Activated naive CD4-positive, alpha-beta T cell (primary cell): Measurements from ENCODE around the gene SLC29A1.
"Not testable (repeated sequence)": the region's sequence is repeated elsewhere in the genome, so short reads cannot be mapped to it uniquely, and the experiment has no call there.

Experiments
- DNase-seq, 4 experiments: peaks; one replicate each; lab custom pipeline; 2025; lab: John Stamatoyannopoulos, UW

SLC29A1 gene

DNA sequence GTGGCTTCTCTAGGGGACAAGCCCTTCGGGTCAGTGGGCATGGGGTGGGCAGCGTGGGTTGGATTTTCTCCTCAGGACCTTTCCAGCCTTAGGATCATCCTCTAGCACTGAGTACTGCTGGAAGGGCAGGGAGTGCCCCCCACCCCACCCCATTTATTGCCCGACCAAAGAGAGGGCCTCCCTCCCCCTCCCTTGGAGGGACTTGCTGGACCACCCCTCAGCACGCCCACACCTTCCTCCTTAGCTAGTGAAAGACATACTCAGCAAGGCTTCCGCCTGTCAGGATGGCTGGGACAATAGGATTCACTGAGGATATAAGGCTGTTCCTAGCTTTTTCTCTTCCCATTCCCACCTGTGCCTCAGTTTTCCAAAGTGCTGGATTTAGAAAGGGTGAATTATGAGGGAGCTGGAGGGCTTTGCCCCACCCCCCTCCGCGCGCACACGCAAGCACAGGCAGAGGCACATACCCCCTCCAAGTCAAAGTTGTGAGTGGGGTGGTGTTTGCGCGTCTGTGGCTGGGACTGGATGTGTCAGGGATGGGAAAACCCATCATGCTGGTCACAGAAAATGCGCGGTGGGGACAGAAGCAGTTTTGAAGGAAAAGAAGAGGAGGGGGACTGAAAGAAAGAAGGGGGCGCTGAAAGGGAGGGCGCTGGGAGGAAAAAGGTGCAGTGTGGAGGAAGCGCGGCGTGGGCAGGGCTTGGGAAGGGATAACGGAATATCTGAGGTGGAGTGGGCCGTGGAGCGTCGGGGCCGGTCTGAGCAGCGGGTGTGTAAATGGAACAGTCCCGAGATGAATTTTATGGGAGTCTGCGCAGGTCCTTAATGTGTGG lies 693 bp upstream of the SLC29A1 start:
- DNase-seq: no peak

DNA sequence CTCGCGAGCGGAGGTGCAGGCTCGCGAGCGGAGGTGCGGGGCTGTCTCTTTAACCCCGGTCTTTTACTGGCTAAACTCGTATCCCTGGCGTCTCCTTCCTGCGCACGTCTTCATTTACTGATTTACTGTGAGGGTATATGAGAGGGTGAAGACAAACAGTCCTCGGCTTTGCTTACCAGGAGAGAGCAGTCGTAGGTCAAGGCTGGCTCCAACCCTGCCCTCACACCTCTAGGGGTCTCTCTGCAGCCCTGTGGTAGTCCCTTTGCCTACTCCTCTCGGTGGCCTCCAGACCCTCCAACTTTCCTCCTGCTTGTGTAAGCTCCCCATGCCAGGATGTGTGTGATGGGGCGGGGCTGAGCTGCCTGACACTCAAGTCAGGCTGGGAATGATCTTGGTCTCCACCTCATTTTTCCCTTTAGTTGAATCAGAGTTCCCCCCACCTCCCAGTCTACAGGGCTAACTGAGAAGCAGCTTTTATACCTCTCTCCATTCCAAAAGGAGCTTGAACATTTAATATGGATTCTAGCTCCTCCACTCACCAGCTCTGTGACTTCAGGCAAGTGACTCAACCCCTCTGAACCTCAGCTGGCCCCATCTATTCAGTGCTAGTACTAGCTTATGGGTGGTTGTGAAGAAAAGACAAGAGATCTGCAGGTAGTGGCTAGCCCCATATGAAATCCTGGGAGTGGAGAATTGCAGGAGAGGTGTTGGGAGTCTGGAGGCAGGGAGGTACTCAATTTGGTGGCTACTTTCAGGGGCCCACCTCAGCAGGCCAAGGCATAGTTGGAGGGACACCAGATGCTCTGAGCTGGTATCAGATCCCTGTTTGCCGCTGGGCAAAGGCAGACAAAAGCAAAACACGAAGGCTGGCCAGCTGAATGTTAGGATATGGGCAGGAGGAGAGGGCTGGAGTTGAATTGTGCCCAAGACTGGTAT lies 902 bp downstream of the SLC29A1 start:
- no peak for DNase-seq

GRCh38 chr6:44224965-44225305 lies 1.5 kb downstream of the SLC29A1 start:
- no peak for DNase-seq

DNA sequence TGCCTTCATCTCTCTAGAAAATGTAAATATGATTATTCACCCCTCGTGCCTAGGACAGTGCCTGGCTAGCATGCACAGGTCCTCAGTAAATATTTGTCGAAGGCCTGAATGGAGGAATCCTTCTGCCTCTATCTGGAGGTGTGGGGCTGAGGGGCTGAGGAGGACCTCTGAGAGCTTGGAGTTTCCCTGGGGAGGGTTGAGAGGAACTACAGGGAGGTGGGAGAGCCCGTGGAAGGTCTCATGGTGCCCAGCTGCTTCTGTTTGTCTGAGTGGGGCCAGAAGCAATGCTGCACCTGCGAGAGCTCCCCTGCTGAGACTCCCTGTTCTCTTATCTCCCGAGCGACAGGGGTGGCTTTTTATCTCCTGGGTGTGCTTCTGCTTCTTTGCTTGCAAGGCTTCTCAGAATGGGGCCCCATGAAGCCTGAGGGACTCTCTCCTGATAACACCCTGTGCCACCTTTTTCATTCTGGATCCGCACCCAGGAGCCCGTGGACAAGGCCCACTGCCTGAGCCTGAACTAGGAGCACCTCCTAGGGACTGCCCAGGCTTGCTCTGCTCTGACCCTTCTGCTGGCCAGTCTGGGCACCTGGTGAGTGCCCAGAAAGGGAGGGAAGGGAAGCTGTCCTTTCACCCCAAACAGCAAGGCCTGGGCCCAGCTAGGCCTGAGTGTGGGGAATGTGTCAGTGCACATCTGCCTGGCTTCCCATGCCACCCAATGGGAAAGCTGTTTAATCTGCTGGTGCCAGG lies 2.4 kb downstream of the SLC29A1 start:
- no peak for DNase-seq

GRCh38 chr6:44226368-44227147 lies 3.2 kb downstream of the SLC29A1 start:
- no peak for DNase-seq

DNA sequence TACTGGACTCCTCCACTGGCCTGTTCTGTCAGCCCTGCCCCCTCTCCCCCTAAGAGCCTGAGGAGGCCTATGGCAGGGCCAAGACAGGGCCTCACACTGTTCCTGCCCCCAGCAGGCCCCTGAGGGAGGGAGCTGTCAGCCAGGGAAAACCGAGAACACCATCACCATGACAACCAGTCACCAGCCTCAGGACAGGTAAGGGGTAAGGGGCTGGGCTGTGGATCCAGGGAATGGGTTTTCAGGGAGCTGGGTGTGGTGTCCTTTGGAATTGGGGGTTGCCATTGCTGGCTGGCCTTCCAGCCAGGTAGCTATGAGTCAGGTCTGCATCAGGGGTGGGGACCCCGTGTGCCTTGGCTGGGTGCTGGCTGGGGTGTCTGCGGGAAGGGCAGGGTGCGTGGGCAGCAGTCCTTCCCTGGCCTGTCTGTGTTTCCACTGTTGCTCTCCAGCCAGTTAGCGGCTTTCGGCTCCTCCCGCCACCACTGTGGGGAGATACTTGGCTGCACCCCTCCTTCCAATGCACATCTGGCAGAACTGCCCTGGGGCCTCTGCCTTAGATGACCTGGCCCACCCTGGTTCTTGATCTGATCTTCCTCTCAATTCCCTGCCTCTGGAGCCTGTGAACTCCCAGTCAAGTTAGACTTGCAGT lies 3.9 kb downstream of the SLC29A1 start:
- DNase-seq: no peak

DNA sequence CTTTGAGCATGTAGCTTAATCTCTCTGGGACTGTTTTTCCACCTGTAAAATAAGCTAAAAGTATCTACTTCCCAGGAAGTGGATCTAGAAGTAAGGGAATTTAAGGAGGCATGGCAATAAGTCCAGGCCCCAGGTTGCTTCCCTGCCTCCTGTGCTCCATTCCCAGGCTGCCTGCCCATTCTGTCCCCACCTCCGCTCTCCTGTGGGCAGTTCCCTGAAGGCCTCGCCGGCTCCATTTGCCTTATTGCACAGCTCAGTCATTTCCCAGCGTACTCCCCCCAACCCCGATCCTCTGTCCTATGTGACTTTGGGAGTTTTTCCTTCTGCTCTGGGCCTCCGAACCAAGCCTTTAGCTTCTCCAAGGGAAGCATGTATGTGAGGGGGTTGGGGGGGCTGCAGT lies 4.6 kb downstream of the SLC29A1 start:
- DNase-seq: no peak

DNA sequence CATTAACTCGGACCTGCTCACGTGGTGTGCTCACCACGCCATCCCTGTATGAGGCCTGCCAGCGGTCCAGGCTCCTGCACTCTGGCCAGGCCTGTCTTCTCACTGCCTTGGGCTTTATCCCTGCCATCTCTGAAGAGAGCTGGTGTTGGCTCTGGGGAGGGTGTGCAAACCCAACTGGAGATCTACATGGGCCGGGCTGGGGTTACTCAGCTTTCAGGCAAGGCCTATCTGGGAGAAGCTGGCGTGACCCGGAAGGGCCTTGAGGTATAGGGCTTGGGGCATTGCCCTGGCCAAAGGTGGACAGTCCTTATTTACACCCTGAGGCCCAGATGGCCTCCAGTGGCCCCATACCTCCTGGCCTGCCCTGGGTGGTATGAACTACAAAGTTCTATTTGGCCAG lies 5.0 kb downstream of the SLC29A1 start:
- DNase-seq: no peak

DNA sequence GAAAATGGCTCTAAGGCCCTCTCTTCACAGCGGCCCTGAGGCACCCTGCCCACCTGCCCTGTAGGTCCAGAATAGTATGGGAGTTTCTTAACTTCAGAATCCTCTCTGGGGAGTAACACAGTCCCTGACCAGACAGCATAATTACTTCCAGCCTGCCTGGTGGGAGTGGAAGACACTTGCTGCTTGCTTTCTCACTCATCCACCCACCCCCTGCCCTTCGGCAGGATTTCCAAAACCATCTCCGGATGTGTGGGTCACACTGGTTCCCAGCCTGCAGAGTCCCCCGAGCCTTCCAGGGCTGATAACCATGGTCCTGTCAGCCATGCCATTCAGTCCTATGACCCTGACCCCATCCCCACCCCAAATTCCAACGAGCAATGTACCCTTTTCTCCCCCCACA lies 5.4 kb downstream of the SLC29A1 start:
- DNase-seq: no peak

GRCh38 chr6:44229376-44230033 lies 6.1 kb downstream of the SLC29A1 start:
- DNase-seq: no peak

DNA sequence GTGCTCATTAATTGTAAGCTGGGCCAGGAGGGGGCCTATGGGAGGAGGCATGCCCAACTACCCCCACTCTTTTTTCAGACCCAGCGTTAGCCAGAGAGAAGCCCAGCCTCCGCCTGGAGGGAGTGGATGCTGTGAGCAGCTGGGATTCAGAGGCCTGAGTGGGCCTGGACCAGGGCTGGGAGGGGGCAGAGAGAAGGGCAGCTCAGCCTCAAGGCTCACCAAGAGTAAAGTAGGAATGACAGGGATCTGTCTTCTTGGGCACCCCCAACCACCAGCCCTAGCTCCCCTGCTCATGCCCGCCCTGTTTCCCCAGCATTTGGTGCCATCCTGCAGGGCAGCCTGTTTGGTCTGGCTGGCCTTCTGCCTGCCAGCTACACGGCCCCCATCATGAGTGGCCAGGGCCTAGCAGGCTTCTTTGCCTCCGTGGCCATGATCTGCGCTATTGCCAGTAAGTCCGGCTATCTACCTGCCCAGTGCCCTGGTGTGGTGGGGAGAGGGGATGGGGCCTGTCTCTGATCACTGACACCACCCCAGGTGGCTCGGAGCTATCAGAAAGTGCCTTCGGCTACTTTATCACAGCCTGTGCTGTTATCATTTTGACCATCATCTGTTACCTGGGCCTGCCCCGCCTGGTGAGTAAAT lies 6.8 kb downstream of the SLC29A1 start:
- DNase-seq: no peak

GRCh38 chr6:44231426-44231825 lies 8.0 kb downstream of the SLC29A1 start:
- DNase-seq: not testable (repeated sequence)

DNA sequence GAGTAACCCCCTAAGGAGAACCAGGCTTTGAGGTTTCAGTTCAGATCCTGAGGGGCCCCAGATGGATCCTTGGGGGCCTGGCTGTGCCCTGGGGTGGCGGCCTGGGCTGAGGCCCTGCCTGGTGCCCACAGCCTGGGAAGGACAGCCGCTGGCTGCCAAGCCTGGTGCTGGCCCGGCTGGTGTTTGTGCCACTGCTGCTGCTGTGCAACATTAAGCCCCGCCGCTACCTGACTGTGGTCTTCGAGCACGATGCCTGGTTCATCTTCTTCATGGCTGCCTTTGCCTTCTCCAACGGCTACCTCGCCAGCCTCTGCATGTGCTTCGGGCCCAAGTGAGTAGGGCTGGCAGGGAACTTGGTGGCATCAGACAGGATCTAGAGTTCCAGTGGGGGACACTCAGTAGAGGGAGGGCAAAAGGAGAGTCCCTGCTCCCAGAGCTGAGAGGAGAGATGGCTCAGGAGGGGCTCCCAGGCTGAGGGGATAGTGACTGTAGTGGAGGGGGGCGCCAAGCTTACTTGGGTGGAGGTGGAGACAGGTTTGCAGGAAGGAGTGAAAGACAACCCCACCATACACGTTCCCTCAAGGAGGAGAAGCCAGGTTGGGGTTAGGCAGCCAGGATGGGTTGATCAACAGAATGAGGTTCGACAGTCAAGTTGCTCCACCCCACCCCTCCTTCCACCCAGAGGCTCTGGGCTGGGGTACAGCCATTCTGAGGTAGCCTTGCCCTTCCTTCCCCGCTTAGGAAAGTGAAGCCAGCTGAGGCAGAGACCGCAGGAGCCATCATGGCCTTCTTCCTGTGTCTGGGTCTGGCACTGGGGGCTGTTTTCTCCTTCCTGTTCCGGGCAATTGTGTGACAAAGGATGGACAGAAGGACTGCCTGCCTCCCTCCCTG lies 9.5 kb downstream of the SLC29A1 start:
- no peak for DNase-seq

DNA sequence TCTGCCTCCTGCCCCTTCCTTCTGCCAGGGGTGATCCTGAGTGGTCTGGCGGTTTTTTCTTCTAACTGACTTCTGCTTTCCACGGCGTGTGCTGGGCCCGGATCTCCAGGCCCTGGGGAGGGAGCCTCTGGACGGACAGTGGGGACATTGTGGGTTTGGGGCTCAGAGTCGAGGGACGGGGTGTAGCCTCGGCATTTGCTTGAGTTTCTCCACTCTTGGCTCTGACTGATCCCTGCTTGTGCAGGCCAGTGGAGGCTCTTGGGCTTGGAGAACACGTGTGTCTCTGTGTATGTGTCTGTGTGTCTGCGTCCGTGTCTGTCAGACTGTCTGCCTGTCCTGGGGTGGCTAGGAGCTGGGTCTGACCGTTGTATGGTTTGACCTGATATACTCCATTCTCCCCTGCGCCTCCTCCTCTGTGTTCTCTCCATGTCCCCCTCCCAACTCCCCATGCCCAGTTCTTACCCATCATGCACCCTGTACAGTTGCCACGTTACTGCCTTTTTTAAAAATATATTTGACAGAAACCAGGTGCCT lies 10.2 kb downstream of the SLC29A1 start:
- DNase-seq: no peak

DNA sequence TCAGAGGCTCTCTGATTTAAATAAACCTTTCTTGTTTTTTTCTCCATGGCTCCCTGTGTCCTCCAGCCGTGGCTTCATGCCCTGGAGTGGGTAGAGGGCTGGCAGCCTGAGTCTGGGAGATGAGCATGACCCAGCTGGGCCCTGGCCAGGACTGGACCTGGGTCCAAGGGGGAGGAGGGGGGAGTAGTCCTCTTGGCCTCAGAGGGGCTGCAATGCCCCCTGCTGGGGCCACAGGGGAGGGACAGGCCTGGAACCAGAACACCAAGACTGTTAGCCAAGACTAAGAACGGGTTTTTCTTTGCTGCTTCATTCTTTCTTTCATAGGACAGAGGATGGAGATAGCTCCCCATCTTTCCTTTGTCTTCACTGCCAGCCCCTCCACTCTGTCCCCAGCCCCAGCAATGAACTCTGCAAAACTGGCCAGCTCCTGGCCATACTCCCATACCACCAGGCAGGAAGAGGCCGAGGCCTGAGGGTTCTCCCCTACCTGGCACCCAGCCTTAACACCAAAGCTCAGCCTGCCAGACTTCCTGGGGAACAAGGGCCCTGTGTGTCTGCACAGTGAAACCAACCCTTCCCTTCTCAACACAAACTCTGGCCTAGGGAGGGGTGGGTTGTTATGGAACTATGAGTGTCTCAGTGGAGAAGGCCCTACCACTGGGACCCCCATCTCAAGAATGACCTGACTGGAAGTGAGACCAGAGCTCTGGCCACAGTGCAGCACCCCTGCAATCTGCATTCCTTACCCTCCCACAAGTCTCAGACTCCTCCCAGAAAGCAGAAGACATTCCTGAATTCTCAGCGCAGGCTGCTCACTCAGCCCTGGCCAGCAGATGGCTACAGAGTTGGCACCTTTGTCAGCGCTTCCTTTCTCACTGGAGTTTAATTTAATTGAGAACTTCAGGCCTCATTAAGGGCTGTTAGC lies 11.0 kb downstream of the SLC29A1 start:
- no peak for DNase-seq

DNA sequence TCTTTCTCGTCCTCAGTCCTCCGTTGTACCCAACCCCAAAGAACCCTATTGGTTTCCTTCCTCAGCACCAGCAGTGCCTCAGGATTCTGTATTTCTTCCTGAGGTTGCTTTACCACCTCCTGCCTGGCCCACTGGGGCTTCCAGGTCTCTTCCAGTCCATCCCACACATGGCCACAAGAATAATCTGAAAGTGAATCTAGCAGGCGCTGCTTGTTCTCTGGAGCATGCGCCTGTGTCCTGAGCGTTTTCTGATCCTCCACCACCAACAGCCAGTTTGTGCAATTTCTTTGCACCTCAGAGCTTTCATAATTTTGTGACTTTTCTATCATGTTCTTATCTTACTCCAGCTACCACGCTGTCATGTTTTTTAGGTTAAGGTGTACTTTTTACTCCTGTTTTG lies 11.9 kb downstream of the SLC29A1 start:
- DNase-seq: no peak

DNA sequence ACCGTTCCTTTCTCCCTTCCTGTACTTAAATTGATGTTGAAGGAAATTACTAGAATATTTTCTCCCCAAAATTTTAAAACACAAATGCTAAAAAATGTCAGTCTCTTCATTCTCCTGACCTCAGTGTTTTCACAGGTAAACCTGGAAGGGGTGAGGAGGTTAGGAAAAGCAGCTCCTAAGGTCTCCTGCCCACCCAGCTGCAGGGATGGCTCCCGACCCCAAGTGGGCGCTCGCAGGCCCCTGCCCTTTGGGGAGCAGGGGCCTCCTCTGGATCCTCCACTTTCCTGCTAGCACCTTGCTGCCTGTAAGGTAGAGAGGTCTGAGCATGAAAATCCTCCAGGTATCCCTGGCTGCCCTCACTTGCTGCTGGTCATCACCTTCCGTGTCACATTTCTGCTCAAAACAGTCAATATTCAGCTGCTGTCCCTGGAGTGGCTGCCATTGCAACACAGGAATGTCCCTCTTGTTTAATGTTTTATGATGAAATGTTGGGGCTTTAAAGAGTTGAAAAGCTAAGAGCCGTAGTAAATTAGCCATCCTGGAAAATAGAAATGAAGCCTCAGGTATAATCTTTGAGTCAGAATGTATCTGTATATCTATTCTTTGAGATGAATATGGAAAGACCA lies 12.6 kb downstream of the SLC29A1 start:
- no peak for DNase-seq
